WTC11 (cell line): ENCODE measurements around the gene GDPD2. TPM values are rescaled to one million over a fixed set of nuclear protein-coding genes. Genes with fewer than 3 reads are reported as not detected.

Experiments
- ATAC-seq: fragments of 200-7000 bp; cut with Tn5 transposase; 2 replicates; pipeline ENCODE4 v1.10.0; 2021; ENCODE audit warnings: mild to moderate bottlenecking, moderate library complexity
- CTCF ChIA-PET: fragments of 300-600 bp; sonication (Branson Sonifier 250); formaldehyde crosslinking; loops from one replicate; lab custom pipeline; 2021; ENCODE audit warnings: antibody characterized with exemption; lab: Charles Lee
- POLR2A ChIA-PET: fragments of 350-600 bp; sonication (Branson Sonifier 250); formaldehyde crosslinking; loops from one replicate; lab custom pipeline; 2021; ENCODE audit warnings: antibody characterized with exemption; lab: Charles Lee
- DNase-seq: peaks from one replicate; pipeline ENCODE4 v3.0.0; 2021; ENCODE audit warnings: low spot score
- H3K27ac Mint-ChIP-seq: 2 replicates; pipeline ENCODE4 v1.8.0; 2021; ENCODE audit warnings: mixed read lengths
- H3K27me3 Mint-ChIP-seq: 2 replicates; pipeline ENCODE4 v1.8.0; 2021; ENCODE audit warnings: low read depth, mild to moderate bottlenecking, moderate library complexity, mixed read lengths
- H3K36me3 Mint-ChIP-seq: 2 replicates; pipeline ENCODE4 v1.8.0; 2021; ENCODE audit warnings: mixed read lengths
- H3K4me1 Mint-ChIP-seq: 2 replicates; pipeline ENCODE4 v1.8.0; 2022; ENCODE audit warnings: mixed read lengths
- H3K4me3 Mint-ChIP-seq: 2 replicates; pipeline ENCODE4 v1.8.0; 2021; ENCODE audit warnings: mild to moderate bottlenecking, moderate library complexity, mixed read lengths
- H3K9me3 Mint-ChIP-seq: 2 replicates; pipeline ENCODE4 v1.8.0; 2021; ENCODE audit warnings: mixed read lengths
- ATF2 ChIP-seq: sonication (generic); formaldehyde crosslinking; IDR thresholded peaks from 2 replicates; pipeline ENCODE4 v1.8.1; 2022; ENCODE audit warnings: low read depth, missing genetic modification reagents, borderline replicate concordance
- ATF3 ChIP-seq: sonication (generic); formaldehyde crosslinking; conservative IDR thresholded peaks from 2 replicates; pipeline ENCODE4 v1.8.1; 2022; ENCODE audit warnings: mild to moderate bottlenecking, missing genetic modification reagents
- ATF6 ChIP-seq: sonication (generic); formaldehyde crosslinking; IDR thresholded peaks from 2 replicates; pipeline ENCODE4 v1.8.1; 2023; ENCODE audit warnings: mild to moderate bottlenecking, missing genetic modification reagents
- CDX4 ChIP-seq: fragments of 250-450 bp; sonication (Bioruptor Pico); IDR thresholded peaks from 2 replicates; pipeline ENCODE4 v1.9.0; 2021; ENCODE audit warnings: moderate library complexity, mild to moderate bottlenecking, inconsistent platforms, borderline replicate concordance
- EMX1 ChIP-seq: fragments of 250-450 bp; sonication (Bioruptor Pico); IDR thresholded peaks from 2 replicates; pipeline ENCODE4 v1.8.0; 2021; ENCODE audit warnings: mild to moderate bottlenecking
- ERG ChIP-seq: fragments of 250-450 bp; sonication (Bioruptor Pico); IDR thresholded peaks from 2 replicates; pipeline ENCODE4 v1.8.0; 2021; ENCODE audit warnings: mild to moderate bottlenecking
- ESRRA ChIP-seq: sonication (generic); formaldehyde crosslinking; IDR thresholded peaks from 2 replicates; pipeline ENCODE4 v1.8.1; 2022; ENCODE audit warnings: mild to moderate bottlenecking, missing genetic modification reagents, borderline replicate concordance
- ETV6 ChIP-seq: sonication (generic); formaldehyde crosslinking; IDR thresholded peaks from 2 replicates; pipeline ENCODE4 v1.8.1; 2022; ENCODE audit warnings: mild to moderate bottlenecking, missing genetic modification reagents
- GTF2I ChIP-seq: fragments of 250-450 bp; sonication (Bioruptor Pico); conservative IDR thresholded peaks from 2 replicates; pipeline ENCODE4 v1.4.0; 2021; ENCODE audit warnings: mild to moderate bottlenecking
- IRF1 ChIP-seq: sonication (generic); formaldehyde crosslinking; IDR thresholded peaks from 2 replicates; pipeline ENCODE4 v1.8.0; 2023; ENCODE audit warnings: missing genetic modification reagents
- KAT7 ChIP-seq: sonication (generic); formaldehyde crosslinking; IDR thresholded peaks from 2 replicates; pipeline ENCODE4 v1.8.1; 2023; ENCODE audit warnings: missing genetic modification reagents, mild to moderate bottlenecking, borderline replicate concordance
- MAX ChIP-seq: sonication (generic); formaldehyde crosslinking; IDR thresholded peaks from 2 replicates; pipeline ENCODE4 v1.8.0; 2022; ENCODE audit warnings: mild to moderate bottlenecking, missing genetic modification reagents
- MXD4 ChIP-seq: fragments of 250-450 bp; sonication (Bioruptor Pico); IDR thresholded peaks from 2 replicates; pipeline ENCODE4 v1.8.0; 2021; ENCODE audit warnings: mild to moderate bottlenecking, moderate library complexity, borderline replicate concordance
- NFATC4 ChIP-seq: fragments of 250-450 bp; sonication (Bioruptor Pico); IDR thresholded peaks from 2 replicates; pipeline ENCODE4 v1.9.0; 2021; ENCODE audit warnings: mild to moderate bottlenecking
- NFE2L1 ChIP-seq: sonication (generic); formaldehyde crosslinking; IDR thresholded peaks from 2 replicates; pipeline ENCODE4 v1.8.1; 2023; ENCODE audit warnings: missing genetic modification reagents
- NFYB ChIP-seq: sonication (generic); formaldehyde crosslinking; conservative IDR thresholded peaks from 2 replicates; pipeline ENCODE4 v1.8.0; 2022; ENCODE audit warnings: low read depth, missing genetic modification reagents
- OVOL2 ChIP-seq: fragments of 250-450 bp; sonication (Bioruptor Pico); IDR thresholded peaks from 2 replicates; pipeline ENCODE4 v1.9.0; 2021; ENCODE audit warnings: mild to moderate bottlenecking, borderline replicate concordance
- RELA ChIP-seq: sonication (generic); formaldehyde crosslinking; IDR thresholded peaks from 2 replicates; pipeline ENCODE4 v1.8.1; 2022; ENCODE audit warnings: missing genetic modification reagents, mild to moderate bottlenecking, borderline replicate concordance
- ZNF121 ChIP-seq: sonication (generic); formaldehyde crosslinking; IDR thresholded peaks from 2 replicates; pipeline ENCODE4 v1.8.0; 2023; ENCODE audit warnings: missing genetic modification reagents
- ZNF232 ChIP-seq: sonication (generic); formaldehyde crosslinking; IDR thresholded peaks from 2 replicates; pipeline ENCODE4 v1.8.0; 2022; ENCODE audit warnings: mild to moderate bottlenecking, missing genetic modification reagents
- total RNA-seq: library from RNA; stranded (reverse); gene quantifications from 3 replicates; pipeline ENCODE4 v1.2.3, GENCODE V29; 2021

GDPD2 gene
- total RNA-seq, 1 experiment from 2014 or later = 7.0 TPM

- ChIA-PET CTCF (interaction anchor here (1.0 kb wide), 1 partner anchor 12 kb away, joined by 3 read pairs; no protein-coding TSS in a partner anchor), POLR2A (no interaction called here)
- no peaks in the 10 kb centered on the region for H3K9me3 Mint-ChIP-seq
- H3K27ac Mint-ChIP-seq = no peak overlapping the region
- peaks cover 48% of the 10 kb centered on the region for H3K27me3 Mint-ChIP-seq
- no peaks in the 10 kb centered on the region; the same call in 1 of the 2 replicates for H3K4me1 Mint-ChIP-seq
- TF ChIP-seq MAX (CRISPR knock-in tag) (no peak), NFE2L1 (CRISPR knock-in tag) (no peak), ZNF121 (CRISPR knock-in tag) (no peak), GTF2I (no peak), ATF3 (CRISPR knock-in tag) (no peak), OVOL2 (CRISPR knock-in tag) (no peak), ATF6 (CRISPR knock-in tag) (no peak), ZNF232 (CRISPR knock-in tag) (no peak), ETV6 (CRISPR knock-in tag) (no peak), IRF1 (CRISPR knock-in tag) (no peak), CDX4 (CRISPR knock-in tag) (no peak), KAT7 (CRISPR knock-in tag) (no peak), ESRRA (no peak), ERG (CRISPR knock-in tag) (no peak), ATF2 (no peak), RELA (CRISPR knock-in tag) (no peak), NFATC4 (CRISPR knock-in tag) (no peak), EMX1 (no peak), MXD4 (CRISPR knock-in tag) (no peak)
- no peaks in the 10 kb centered on the region for H3K36me3 Mint-ChIP-seq
- no peak overlapping the region for H3K4me3 Mint-ChIP-seq
- DNase-seq (no peak), ATAC-seq (no peak)
Measured at GRCh38 chrX:70442224-70442623, 19.1 kb downstream of the GDPD2 start.

GRCh38 chrX:70444326-70444945 lies 21.3 kb downstream of the GDPD2 start, which contains the start of gene DLG3:
Gene DLG3, plus strand, starts transcription at chrX:70444835. Its CDS starts 367 bp downstream, at chrX:70445202.
- Mint-ChIP-seq H3K27ac (no peak within 1 kb of the TSS), H3K36me3 (no peaks in the 10 kb centered on the region), H3K4me1 (no peaks in the 10 kb centered on the region; the same call in 1 of the 2 replicates), H3K9me3 (no peaks in the 10 kb centered on the region), H3K27me3 (peaks cover 42% of the 10 kb centered on the region), H3K4me3 (peak within 1 kb of the TSS; percentile 31)
- POLR2A ChIA-PET = interaction anchor here (1.0 kb wide), 1 partner anchor 10 kb away, joined by 4 read pairs; no protein-coding TSS in a partner anchor
- peak; percentile 81 for TF ChIP-seq NFYB
- TF ChIP-seq ATF2 = no peak
- DNase-seq (peak; percentile 65), ATAC-seq (peak; percentile 93)
- CTCF ChIA-PET = interaction anchor here (1.0 to 1.7 kb wide), 2 partner anchors 10 to 21 kb away, joined by 6 read pairs; partner anchors contain the start of gene GDPD2
